Mucosa of rectum (tissue), 2 donors: ENCODE results near the gene PRR7.

Source experiments
- H3K27ac ChIP-seq, 2 donors: one replicate each; pipeline ENCODE4 v1.7.0; 2013; ENCODE audit warnings: inconsistent platforms in 2 of 2, low read depth in 2 of 2, low read length in 2 of 2
- H3K27me3 ChIP-seq, 2 donors: one replicate each; pipeline ENCODE4 v1.7.0; 2013; ENCODE audit warnings: low read length in 2 of 2; ENCODE audit not compliant: control insufficient read depth in 2 of 2, insufficient read depth in 2 of 2
- H3K36me3 ChIP-seq, 2 donors: one replicate each; pipeline ENCODE4 v1.7.0; 2013; ENCODE audit warnings: low read length in 2 of 2; ENCODE audit not compliant: control insufficient read depth in 2 of 2, insufficient read depth in 2 of 2
- H3K4me1 ChIP-seq, 2 donors: one replicate each; pipeline ENCODE4 v1.7.0; 2013; ENCODE audit warnings: low read length in 2 of 2, mild to moderate bottlenecking in 1 of 2; ENCODE audit not compliant: control insufficient read depth in 2 of 2, insufficient read depth in 2 of 2
- H3K4me3 ChIP-seq, 2 donors: one replicate each; pipeline ENCODE4 v1.7.0; 2013; ENCODE audit warnings: low read length in 2 of 2
- H3K9ac ChIP-seq, 2 donors: one replicate each; pipeline ENCODE4 v1.7.0; 2013; ENCODE audit warnings: low read length in 2 of 2, low read depth in 1 of 2, mild to moderate bottlenecking in 1 of 2
- H3K9me3 ChIP-seq, 2 donors: one replicate each; pipeline ENCODE4 v1.7.0; 2013; ENCODE audit warnings: low read length in 2 of 2; ENCODE audit not compliant: control insufficient read depth in 2 of 2
- donor health status: healthy.
- donor health status: Normal muscosa, but diverticular disease.

PRR7 gene

GRCh38 chr5:177446200-177447065, at the start of gene PRR7:
PRR7 (plus strand) TSS chr5:177446814; CDS start chr5:177455068, 8,254 bp downstream.
- H3K36me3 ChIP-seq, result peaks cover 0 to 7% of the 10 kb centered on the region in 2 donors
- H3K9ac ChIP-seq, result peak within 1 kb of the TSS; percentile 47 to 50
- H3K4me1 ChIP-seq, result peaks cover 7 to 16% of the 10 kb centered on the region in 2 donors
- H3K9me3 ChIP-seq, result no peaks in the 10 kb centered on the region
- peak within 1 kb of the TSS; percentile 65 to 66 for H3K4me3 ChIP-seq
- H3K27ac ChIP-seq, result peak within 1 kb of the TSS in 1 of 2 donors; percentile 72
- peaks cover 5 to 6% of the 10 kb centered on the region in 2 donors for H3K27me3 ChIP-seq

GRCh38 chr5:177397875-177398390, 48.7 kb upstream of the PRR7 start:
- H3K27ac ChIP-seq, result no peak overlapping the region
- H3K27me3 ChIP-seq, result peaks cover 3 to 7% of the 10 kb centered on the region in 2 donors
- no peaks in the 10 kb centered on the region for H3K9me3 ChIP-seq
- no peak overlapping the region for H3K9ac ChIP-seq
- no peak overlapping the region for H3K4me3 ChIP-seq
- H3K36me3 ChIP-seq, result no peaks in the 10 kb centered on the region
- peaks cover 18 to 25% of the 10 kb centered on the region in 2 donors for H3K4me1 ChIP-seq

GRCh38 chr5:177399997-177400868, 46.4 kb upstream of the PRR7 start, which contains the start of gene PFN3:
PFN3 (minus strand) TSS chr5:177400661; CDS start chr5:177400576, 85 bp downstream.
- Histone ChIP-seq H3K9me3 (no peaks in the 10 kb centered on the region), H3K9ac (peak within 1 kb of the TSS in 1 of 2 donors; percentile 65), H3K27ac (peak within 1 kb of the TSS; percentile 35 to 66), H3K36me3 (no peaks in the 10 kb centered on the region), H3K4me1 (peaks cover 41 to 45% of the 10 kb centered on the region in 2 donors), H3K4me3 (peak within 1 kb of the TSS in 1 of 2 donors; percentile 47), H3K27me3 (peaks cover 3 to 9% of the 10 kb centered on the region in 2 donors)

GRCh38 chr5:177402271-177403043, 44.2 kb upstream of the PRR7 start:
- peaks cover 3 to 9% of the 10 kb centered on the region in 2 donors for H3K27me3 ChIP-seq
- peak overlapping the region; percentile 70 to 74 for H3K4me3 ChIP-seq
- H3K9me3 ChIP-seq, result no peaks in the 10 kb centered on the region
- H3K9ac ChIP-seq, result peak overlapping the region; percentile 14 to 80
- H3K4me1 ChIP-seq, result peaks cover 45% of the 10 kb centered on the region in 2 donors
- peak overlapping the region; percentile 70 to 76 for H3K27ac ChIP-seq
- no peaks in the 10 kb centered on the region for H3K36me3 ChIP-seq

GRCh38 chr5:177403102-177403791, 43.4 kb upstream of the PRR7 start:
- H3K9ac ChIP-seq, result peak overlapping the region; percentile 60 to 80

GRCh38 chr5:177403792-177404640, 42.6 kb upstream of the PRR7 start:
- no peaks in the 10 kb centered on the region for H3K9me3 ChIP-seq
- peak overlapping the region; percentile 60 to 80 for H3K9ac ChIP-seq
- peak overlapping the region; percentile 70 to 76 for H3K27ac ChIP-seq
- H3K36me3 ChIP-seq, result no peaks in the 10 kb centered on the region
- H3K4me1 ChIP-seq, result peaks cover 45% of the 10 kb centered on the region in 2 donors
- H3K27me3 ChIP-seq, result peaks cover 3 to 9% of the 10 kb centered on the region in 2 donors
- peak overlapping the region; percentile 70 to 74 for H3K4me3 ChIP-seq

More at GRCh38 chr5:177403102-177403791, 43.4 kb upstream of the PRR7 start:
- H3K27ac ChIP-seq, result peak overlapping the region; percentile 70 to 76
- H3K27me3 ChIP-seq, result peaks cover 3 to 9% of the 10 kb centered on the region in 2 donors
- H3K9me3 ChIP-seq, result no peaks in the 10 kb centered on the region
- H3K4me1 ChIP-seq, result peaks cover 45% of the 10 kb centered on the region in 2 donors
- peak overlapping the region; percentile 70 to 74 for H3K4me3 ChIP-seq
- H3K36me3 ChIP-seq, result no peaks in the 10 kb centered on the region

- Histone ChIP-seq H3K36me3 (no peaks in the 10 kb centered on the region), H3K9ac (peak overlapping the region; percentile 60 to 80), H3K27me3 (peaks cover 0 to 9% of the 10 kb centered on the region in 2 donors), H3K27ac (peak overlapping the region; percentile 70 to 76), H3K4me3 (peak overlapping the region; percentile 70 to 74), H3K4me1 (peaks cover 40 to 42% of the 10 kb centered on the region in 2 donors), H3K9me3 (no peaks in the 10 kb centered on the region)
Observed at GRCh38 chr5:177404641-177405179, 41.9 kb upstream of the PRR7 start.

- no peak overlapping the region for H3K9ac ChIP-seq
- H3K4me3 ChIP-seq, result no peak overlapping the region
- H3K27ac ChIP-seq, result peak overlapping the region in 1 of 2 donors; percentile 23
- no peaks in the 10 kb centered on the region for H3K36me3 ChIP-seq
- H3K9me3 ChIP-seq, result no peaks in the 10 kb centered on the region
- peaks cover 34 to 36% of the 10 kb centered on the region in 2 donors for H3K4me1 ChIP-seq
- H3K27me3 ChIP-seq, result peaks cover 0 to 9% of the 10 kb centered on the region in 2 donors
Observed at GRCh38 chr5:177405312-177405711, 41.3 kb upstream of the PRR7 start.
